Neutrophil (primary cell): ENCODE results near the gene SLC1A1.

Source experiments
- H3K27ac ChIP-seq: fragments of 200-600 bp; sonication (generic); 2 replicates; pipeline ENCODE4 v1.5.1; 2016; ENCODE audit warnings: mild to moderate bottlenecking, moderate library complexity
- H3K27me3 ChIP-seq: fragments of 200-600 bp; sonication (generic); 2 replicates; pipeline ENCODE4 v1.6.0; 2016; ENCODE audit warnings: mild to moderate bottlenecking
- H3K36me3 ChIP-seq: fragments of 200-600 bp; sonication (generic); 2 replicates; pipeline ENCODE4 v1.5.1; 2017
- H3K4me1 ChIP-seq, 2 experiments: fragments of 200-600 bp in 1 of 2; sonication (generic) in 1 of 2; 1 replicate in 1 of 2; 2 replicates in 1 of 2; pipeline versions ENCODE4 v1.5.1 to v1.6.1; 2013 to 2016; ENCODE audit warnings: low read depth in 1 of 2, low read length in 1 of 2, mild to moderate bottlenecking in 1 of 2, moderate library complexity in 1 of 2; ENCODE audit not compliant: control insufficient read depth in 1 of 2, insufficient read depth in 1 of 2
- H3K4me3 ChIP-seq, 2 experiments: fragments of 200-600 bp in 1 of 2; sonication (generic) in 1 of 2; 1 replicate in 1 of 2; 2 replicates in 1 of 2; pipeline ENCODE4 v1.5.1; 2013 to 2016; ENCODE audit warnings: low read depth in 1 of 2, low read length in 1 of 2, mild to moderate bottlenecking in 1 of 2, moderate library complexity in 1 of 2
- H3K9me3 ChIP-seq: fragments of 200-600 bp; sonication (generic); 2 replicates; pipeline ENCODE4 v1.5.1; 2016
- CTCF ChIP-seq: fragments of 200-600 bp; sonication (generic); IDR thresholded peaks from 2 replicates; pipeline ENCODE4 v1.5.1; 2016; ENCODE audit warnings: antibody characterized with exemption

The SLC1A1 gene

GRCh38 chr9:4590430-4591122, 100.3 kb downstream of the SLC1A1 start:
- Histone ChIP-seq H3K27me3 (no peaks in the 10 kb centered on the region), H3K27ac (no peak overlapping the region), H3K36me3 (no peaks in the 10 kb centered on the region), H3K9me3 (no peaks in the 10 kb centered on the region), H3K4me3 (no peak overlapping the region), H3K4me1 (no peaks in the 10 kb centered on the region)
- no peak for TF ChIP-seq CTCF

DNA sequence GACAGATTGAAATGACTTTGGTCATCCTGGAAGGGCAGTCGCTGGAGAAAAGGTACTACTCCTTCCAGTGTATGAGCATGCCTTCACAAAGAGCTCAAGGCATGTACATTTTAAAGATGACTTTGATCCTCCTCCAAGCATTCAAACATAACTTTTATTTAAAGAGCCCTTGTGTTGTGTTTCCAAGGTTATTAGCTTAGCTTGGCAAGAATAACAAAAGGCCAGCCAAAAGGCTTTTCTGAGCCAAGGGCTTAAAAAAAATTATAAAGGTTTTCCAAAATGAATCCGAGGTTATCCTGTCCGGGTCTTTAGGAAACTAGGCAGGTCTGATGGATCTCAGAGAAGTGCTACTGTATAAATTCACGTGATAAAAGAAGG, 100.8 kb downstream of the SLC1A1 start:
- Histone ChIP-seq H3K27ac (no peak overlapping the region), H3K9me3 (no peaks in the 10 kb centered on the region), H3K27me3 (no peaks in the 10 kb centered on the region), H3K4me3 (no peak overlapping the region), H3K36me3 (no peaks in the 10 kb centered on the region), H3K4me1 (peaks cover 0 to 1% of the 10 kb centered on the region in 2 experiments)
- no peak for TF ChIP-seq CTCF

- Histone ChIP-seq H3K9me3 (no peaks in the 10 kb centered on the region), H3K36me3 (no peaks in the 10 kb centered on the region), H3K4me3 (no peak overlapping the region), H3K4me1 (peaks cover 6 to 10% of the 10 kb centered on the region in 2 experiments), H3K27me3 (no peaks in the 10 kb centered on the region), H3K27ac (no peak overlapping the region)
- no peak for TF ChIP-seq CTCF
Observed at GRCh38 chr9:4592295-4592694, 102.0 kb downstream of the SLC1A1 start.

- no peak overlapping the region for H3K4me3 ChIP-seq
- H3K36me3 ChIP-seq, result no peaks in the 10 kb centered on the region
- TF ChIP-seq CTCF, result no peak
- no peak overlapping the region for H3K27ac ChIP-seq
- no peaks in the 10 kb centered on the region for H3K9me3 ChIP-seq
- H3K27me3 ChIP-seq, result no peaks in the 10 kb centered on the region
- peaks cover 6 to 10% of the 10 kb centered on the region in 2 experiments for H3K4me1 ChIP-seq
Observed at GRCh38 chr9:4592886-4593285, 102.6 kb downstream of the SLC1A1 start.

- Histone ChIP-seq H3K9me3 (no peaks in the 10 kb centered on the region), H3K27ac (no peak overlapping the region), H3K4me3 (no peak overlapping the region), H3K27me3 (peaks cover 1% of the 10 kb centered on the region), H3K4me1 (peaks cover 6 to 10% of the 10 kb centered on the region in 2 experiments), H3K36me3 (no peaks in the 10 kb centered on the region)
- TF ChIP-seq CTCF, result no peak
Observed at GRCh38 chr9:4594545-4594944, 104.3 kb downstream of the SLC1A1 start.
